HUES48 (cell line): ENCODE data around the gene ARL4A.
"Not testable (repeated sequence)": the region's sequence is repeated elsewhere in the genome, so short reads cannot be mapped to it uniquely, and the experiment has no call there.

Source experiments
- H3K27ac ChIP-seq: one replicate; pipeline ENCODE4 v1.7.0; 2013; ENCODE audit warnings: low read depth, low read length, inconsistent platforms
- H3K27me3 ChIP-seq: 2 replicates; pipeline ENCODE4 v1.6.1; 2013; ENCODE audit warnings: mild to moderate bottlenecking, low read length; ENCODE audit not compliant: control insufficient read depth, insufficient read depth
- H3K36me3 ChIP-seq: 2 replicates; pipeline ENCODE4 v1.6.1; 2013; ENCODE audit warnings: low read length; ENCODE audit not compliant: control insufficient read depth, insufficient read depth
- H3K4me1 ChIP-seq: 2 replicates; pipeline ENCODE4 v1.6.1; 2013; ENCODE audit warnings: mild to moderate bottlenecking, low read length; ENCODE audit not compliant: control insufficient read depth, insufficient read depth
- H3K4me3 ChIP-seq: 2 replicates; pipeline ENCODE4 v1.5.1; 2013; ENCODE audit warnings: mild to moderate bottlenecking, low read depth, low read length
- H3K9ac ChIP-seq: 2 replicates; pipeline ENCODE4 v1.6.1; 2013; ENCODE audit warnings: mild to moderate bottlenecking, low read depth, low read length, moderate library complexity
- H3K9me3 ChIP-seq: 2 replicates; pipeline ENCODE4 v1.6.1; 2013; ENCODE audit warnings: low read length; ENCODE audit not compliant: control insufficient read depth, insufficient read depth

The ARL4A gene

DNA sequence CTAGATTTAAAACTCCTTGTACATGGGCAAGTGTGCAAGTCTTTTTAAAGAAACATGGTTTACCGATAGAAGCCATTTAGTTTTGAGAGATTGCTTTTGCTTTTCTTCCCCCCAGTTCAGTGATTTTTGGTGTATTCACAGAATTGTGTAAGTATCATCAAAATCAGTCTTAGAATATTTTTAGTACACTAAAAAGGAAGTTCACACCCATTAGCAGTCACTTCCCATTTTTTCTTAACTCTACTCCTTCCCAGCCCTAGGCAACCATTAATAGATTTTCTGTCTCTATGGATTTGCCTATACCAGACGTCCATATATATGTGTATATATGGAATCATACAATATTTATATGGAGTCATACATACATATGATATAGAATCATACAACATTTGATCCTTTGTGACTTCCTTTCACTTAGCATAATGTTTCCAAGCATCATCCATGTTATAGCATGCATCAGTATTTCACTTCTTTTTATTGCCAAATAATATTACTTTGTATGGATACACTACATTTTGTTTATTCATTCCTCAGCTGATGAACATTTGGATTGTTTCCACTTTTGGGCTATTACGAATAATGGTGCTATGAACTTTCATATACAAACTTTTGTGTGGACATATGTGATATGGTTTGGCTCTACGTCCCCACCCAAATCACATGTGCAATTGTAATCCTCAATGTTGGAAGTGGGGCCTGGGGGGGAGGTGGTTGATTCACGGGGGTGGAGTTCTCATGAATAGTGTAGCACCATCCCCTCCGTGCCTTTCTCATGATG, 16.5 kb upstream of the ARL4A start:
- Histone ChIP-seq H3K36me3 (no peaks in the 10 kb centered on the region), H3K4me3 (no peak overlapping the region), H3K9me3 (peaks cover 3% of the 10 kb centered on the region; the same call in 1 of the 2 replicates), H3K27ac (no peak overlapping the region), H3K9ac (no peak overlapping the region), H3K4me1 (no peaks in the 10 kb centered on the region), H3K27me3 (no peaks in the 10 kb centered on the region)

DNA sequence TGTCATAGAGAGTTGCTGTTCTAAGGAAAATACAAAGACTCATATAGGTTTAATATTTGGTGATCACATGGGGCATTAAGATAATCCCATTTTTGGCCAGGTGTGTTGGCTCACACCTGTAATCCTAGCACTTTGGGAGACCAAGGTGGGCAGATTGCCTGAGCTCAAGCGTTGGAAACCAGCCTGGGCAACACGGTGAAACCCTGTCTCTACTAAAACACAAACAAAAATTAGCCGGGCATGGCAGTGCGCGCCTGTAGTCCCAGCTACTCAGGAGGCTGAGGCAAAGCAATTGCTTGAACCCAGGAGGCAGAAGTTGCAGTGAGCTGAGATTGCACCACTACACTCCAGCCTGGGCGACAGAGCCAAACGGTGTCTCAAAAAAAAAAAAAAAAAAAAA, 14.0 kb upstream of the ARL4A start:
- H3K36me3 ChIP-seq, H3K27me3 ChIP-seq, H3K4me3 ChIP-seq, H3K9me3 ChIP-seq, H3K9ac ChIP-seq, H3K4me1 ChIP-seq, H3K27ac ChIP-seq: not testable (repeated sequence)

DNA sequence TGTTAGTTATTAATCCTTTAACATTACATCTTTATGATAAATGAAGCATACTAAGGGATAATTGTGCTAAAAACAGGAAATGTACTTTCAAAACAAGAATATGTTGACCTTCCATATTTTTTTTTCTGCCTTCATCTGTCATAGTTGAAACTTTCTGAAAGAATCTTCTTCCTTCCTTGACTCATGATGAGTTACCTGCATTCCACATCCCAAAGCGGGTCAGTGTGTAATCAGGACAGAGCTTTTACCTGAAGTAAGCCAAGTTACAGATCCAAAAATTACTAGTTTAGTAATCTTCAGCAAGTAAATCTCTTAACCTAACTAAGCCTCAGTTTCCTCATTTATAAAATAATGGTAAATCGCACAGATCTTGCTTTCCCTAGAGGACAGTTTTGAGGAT, 13.4 kb upstream of the ARL4A start:
- Histone ChIP-seq H3K36me3 (no peaks in the 10 kb centered on the region), H3K9ac (no peak overlapping the region), H3K27ac (no peak overlapping the region), H3K4me1 (no peaks in the 10 kb centered on the region), H3K27me3 (no peaks in the 10 kb centered on the region), H3K4me3 (no peak overlapping the region), H3K9me3 (peaks cover 3% of the 10 kb centered on the region; the same call in 1 of the 2 replicates)

DNA sequence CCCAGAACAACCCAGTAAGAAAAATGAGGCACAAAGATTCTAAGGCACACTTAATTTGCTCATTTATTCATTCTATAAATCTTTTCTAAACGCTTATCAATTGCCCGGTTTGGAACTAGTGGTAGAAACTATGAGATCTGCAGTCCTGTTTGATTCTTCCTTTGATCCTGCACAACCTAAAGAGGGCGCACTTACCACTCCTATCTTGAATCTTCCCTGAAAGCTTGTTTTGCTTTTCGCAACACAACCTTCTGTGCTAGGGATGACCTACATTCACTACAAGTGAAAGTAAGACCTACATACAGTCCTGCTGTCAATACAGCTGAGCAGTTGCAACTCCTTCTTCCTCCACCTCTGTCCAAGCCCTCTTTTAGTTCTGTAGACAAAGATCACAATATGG, 12.6 kb upstream of the ARL4A start:
- H3K4me3 ChIP-seq, result no peak overlapping the region
- no peaks in the 10 kb centered on the region for H3K27me3 ChIP-seq
- H3K9me3 ChIP-seq, result peaks cover 3% of the 10 kb centered on the region; the same call in 1 of the 2 replicates
- H3K4me1 ChIP-seq, result no peaks in the 10 kb centered on the region
- H3K27ac ChIP-seq, result no peak overlapping the region
- H3K36me3 ChIP-seq, result no peaks in the 10 kb centered on the region
- H3K9ac ChIP-seq, result no peak overlapping the region

DNA sequence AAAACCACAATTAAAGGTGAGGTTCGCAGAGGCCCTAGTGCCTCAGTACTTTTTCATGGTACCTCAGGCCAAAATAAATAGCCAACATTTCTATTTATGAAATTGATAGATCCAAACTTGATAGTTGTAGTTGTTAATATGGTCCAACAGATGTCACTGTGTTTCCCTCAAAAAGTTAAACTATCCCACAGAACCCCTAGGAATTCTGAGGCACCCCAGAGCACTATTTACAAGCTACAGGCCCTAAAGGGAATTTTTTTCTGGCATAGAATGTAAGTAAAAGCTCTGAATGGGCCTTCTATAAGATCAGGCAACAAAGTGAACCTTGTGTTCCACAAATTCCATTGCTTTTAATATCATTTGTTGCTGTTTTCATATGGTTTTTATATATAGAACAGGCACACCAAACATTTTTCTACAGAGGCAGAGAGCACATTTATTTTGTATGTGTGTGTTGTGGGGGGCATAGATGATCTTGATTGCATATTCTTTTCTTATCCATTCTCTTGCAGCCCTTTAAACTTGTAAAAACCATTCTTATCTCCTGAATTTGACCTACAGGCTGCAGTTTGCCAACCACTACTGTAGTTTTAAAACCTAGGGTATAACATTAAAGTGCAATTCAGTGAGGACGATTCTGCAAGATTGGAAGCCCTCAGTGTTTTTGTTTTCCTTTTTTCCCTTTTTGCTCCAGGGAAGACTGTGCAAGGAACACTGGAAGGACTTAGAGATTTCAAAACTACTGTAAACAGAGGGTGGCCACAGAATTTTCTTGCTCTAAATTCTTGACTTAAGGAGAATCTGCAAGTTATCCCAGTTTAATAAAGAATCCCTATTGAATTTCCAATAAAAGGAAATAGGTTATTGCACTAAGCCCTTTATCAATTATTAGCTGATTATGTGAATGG, 3.5 kb upstream of the ARL4A start:
- no peaks in the 10 kb centered on the region for H3K27me3 ChIP-seq
- no peaks in the 10 kb centered on the region for H3K9me3 ChIP-seq
- no peak overlapping the region for H3K4me3 ChIP-seq
- no peak overlapping the region for H3K9ac ChIP-seq
- peaks cover 15% of the 10 kb centered on the region; the same call in 1 of the 2 replicates for H3K4me1 ChIP-seq
- no peak overlapping the region for H3K27ac ChIP-seq
- H3K36me3 ChIP-seq, result no peaks in the 10 kb centered on the region

DNA sequence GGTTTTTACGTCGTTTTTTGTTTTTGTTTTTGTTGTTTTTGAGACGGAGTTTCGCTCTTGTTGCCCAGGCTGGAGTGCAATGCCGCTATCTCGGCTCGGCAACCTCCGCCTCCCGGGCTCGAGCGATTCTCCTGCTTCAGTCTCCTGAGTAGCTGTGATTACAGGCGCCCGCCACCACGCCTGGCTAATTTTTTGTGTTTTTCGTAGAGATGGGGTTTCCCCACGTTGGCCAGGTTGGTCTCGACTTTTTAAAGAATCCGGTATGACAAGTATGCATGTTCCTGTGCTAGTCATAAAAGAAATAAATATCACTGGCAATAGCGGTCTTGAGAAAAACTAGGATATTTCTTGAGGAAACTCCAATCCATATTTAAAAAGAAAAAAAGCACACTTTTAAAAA, 2.7 kb upstream of the ARL4A start:
- no peaks in the 10 kb centered on the region for H3K27me3 ChIP-seq
- peaks cover 21% of the 10 kb centered on the region; the same call in 1 of the 2 replicates for H3K4me1 ChIP-seq
- no peaks in the 10 kb centered on the region; the same call in 1 of the 2 replicates for H3K36me3 ChIP-seq
- H3K27ac ChIP-seq, result no peak overlapping the region
- no peak overlapping the region for H3K9ac ChIP-seq
- no peaks in the 10 kb centered on the region for H3K9me3 ChIP-seq
- H3K4me3 ChIP-seq, result no peak overlapping the region

DNA sequence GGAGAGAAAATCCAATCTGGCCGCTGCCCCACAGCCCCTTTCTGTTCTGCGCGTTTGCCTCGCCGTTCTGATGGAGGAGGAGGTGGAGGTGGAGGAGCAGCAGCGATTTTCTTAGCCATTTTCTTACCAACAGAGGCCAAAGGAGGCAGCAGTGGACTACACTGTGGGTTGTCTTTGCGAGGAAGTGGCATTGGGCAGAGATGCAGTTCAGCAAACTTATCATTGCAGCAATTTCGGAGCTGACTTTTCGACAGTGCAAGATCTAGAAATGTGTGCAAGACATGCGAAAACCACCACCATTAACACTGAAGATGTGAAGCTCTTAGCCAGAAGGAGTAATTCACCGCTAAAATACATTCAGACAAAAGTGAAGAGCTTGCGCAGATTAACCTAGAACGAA, 1.9 kb upstream of the ARL4A start:
- no peaks in the 10 kb centered on the region for H3K9me3 ChIP-seq
- peaks cover 29% of the 10 kb centered on the region; the same call in 1 of the 2 replicates for H3K4me1 ChIP-seq
- no peak overlapping the region for H3K4me3 ChIP-seq
- no peaks in the 10 kb centered on the region; the same call in 1 of the 2 replicates for H3K36me3 ChIP-seq
- no peak overlapping the region for H3K9ac ChIP-seq
- no peaks in the 10 kb centered on the region for H3K27me3 ChIP-seq
- H3K27ac ChIP-seq, result no peak overlapping the region

DNA sequence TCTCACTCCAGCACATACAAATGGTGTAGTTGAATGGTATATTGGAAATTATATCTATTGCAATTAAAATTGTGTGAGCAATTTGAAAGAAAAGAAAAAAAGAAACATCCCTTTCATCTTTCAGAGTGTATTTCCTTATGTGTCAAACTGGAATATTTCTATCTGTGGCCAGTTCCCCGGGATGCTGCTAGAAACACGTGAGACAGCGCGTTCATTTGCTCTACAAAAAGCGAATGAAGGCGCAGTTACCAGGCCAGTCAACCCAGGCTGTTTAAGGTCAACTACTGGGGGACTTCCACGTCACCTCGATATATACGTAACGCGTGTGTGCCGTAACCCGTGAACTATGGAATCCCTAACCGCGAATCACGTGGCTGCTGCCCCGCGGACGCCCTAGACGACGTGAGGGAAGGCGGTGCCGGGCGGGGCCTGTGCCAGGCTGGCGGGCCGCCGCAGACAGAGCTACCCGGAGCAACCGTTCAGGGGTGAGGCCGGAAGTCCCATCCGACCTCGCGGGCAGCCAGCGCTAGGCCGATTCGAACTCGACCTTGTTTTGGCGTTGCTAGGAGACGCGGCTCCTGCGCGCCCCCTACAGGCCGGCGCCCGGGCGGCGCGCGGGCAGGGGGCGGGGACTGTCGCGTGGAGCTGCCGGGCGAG, 1.1 kb upstream of the ARL4A start:
- H3K27me3 ChIP-seq, result no peaks in the 10 kb centered on the region
- peak overlapping the region; percentile 83 for H3K9ac ChIP-seq
- H3K4me1 ChIP-seq, result peaks cover 33% of the 10 kb centered on the region
- peak overlapping the region; percentile 97 for H3K4me3 ChIP-seq
- no peaks in the 10 kb centered on the region for H3K9me3 ChIP-seq
- no peaks in the 10 kb centered on the region; the same call in 1 of the 2 replicates for H3K36me3 ChIP-seq
- peak overlapping the region; percentile 85 for H3K27ac ChIP-seq

DNA sequence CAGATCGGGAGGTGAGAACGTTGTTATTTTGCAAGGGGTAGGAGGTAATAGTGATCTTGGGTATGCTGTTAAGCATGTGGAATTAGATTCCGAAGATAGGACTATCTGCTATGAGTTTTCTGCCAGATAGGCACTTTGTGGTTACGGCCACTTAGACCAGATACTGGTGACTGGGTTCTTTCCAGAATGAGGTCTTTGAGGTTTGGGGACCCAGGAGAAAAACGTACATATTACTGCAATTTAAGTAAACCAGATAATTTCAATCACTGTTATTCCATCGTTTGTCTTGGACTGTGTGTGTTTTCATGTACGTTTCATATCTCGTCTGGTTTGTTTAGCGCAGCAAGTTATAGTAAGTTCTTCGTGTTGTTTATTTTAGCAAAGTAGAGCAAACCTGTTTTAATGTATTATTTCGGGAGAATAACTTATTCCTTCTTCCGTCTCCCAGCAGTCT, 312 bp downstream of the ARL4A start:
- peak overlapping the region; percentile 66 for H3K9ac ChIP-seq
- no peaks in the 10 kb centered on the region for H3K27me3 ChIP-seq
- peaks cover 33% of the 10 kb centered on the region for H3K4me1 ChIP-seq
- H3K36me3 ChIP-seq, result no peaks in the 10 kb centered on the region; the same call in 1 of the 2 replicates
- H3K9me3 ChIP-seq, result no peaks in the 10 kb centered on the region
- H3K27ac ChIP-seq, result peak overlapping the region; percentile 68
- H3K4me3 ChIP-seq, result peak overlapping the region; percentile 97

DNA sequence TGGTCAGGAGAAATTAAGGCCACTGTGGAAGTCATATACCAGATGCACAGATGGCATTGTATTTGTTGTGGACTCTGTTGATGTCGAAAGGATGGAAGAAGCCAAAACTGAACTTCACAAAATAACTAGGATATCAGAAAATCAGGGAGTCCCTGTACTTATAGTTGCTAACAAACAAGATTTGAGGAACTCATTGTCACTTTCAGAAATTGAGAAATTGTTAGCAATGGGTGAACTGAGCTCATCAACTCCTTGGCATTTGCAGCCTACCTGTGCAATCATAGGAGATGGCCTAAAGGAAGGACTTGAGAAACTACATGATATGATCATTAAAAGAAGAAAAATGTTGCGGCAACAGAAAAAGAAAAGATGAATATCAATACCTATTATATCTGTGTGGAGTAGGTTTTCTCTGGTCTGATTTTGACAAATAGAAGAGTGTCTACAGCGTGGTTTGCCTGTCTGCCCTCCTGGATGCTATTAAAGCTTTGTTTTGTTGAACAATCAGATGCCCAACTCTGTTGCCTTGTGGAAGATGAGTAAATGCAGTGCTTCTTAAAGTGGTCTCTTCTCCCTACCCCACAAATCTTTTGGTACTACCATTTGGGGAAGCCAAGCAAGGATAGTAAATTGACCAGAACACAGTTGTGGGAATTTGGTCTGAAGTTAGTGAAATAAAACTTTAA, 1.2 kb downstream of the ARL4A start:
- H3K27ac ChIP-seq, result not testable (repeated sequence)
- peak overlapping the region; percentile 97 for H3K4me3 ChIP-seq

More for the DNA sequence above, 1.2 kb downstream of the ARL4A start:
- 0 out of 2 replicates have a peak overlapping the region, but pooled peaks have one; percentile 36 for H3K9ac ChIP-seq
- not testable (repeated sequence) for H3K9me3 ChIP-seq, H3K36me3 ChIP-seq, H3K27me3 ChIP-seq
- H3K4me1 ChIP-seq, result peaks cover 33% of the 10 kb centered on the region
